Measurements from ENCODE around the gene CD82. TPM values are rescaled to one million over a fixed set of nuclear protein-coding genes. Genes with fewer than 3 reads are reported as not detected.
A peak's percentile ranks its signal among the peaks of the same experiment; 100 is the strongest.

Gene CD82
- total RNA-seq, 1 experiment from 2014 or later: 4.5 TPM

DNA sequence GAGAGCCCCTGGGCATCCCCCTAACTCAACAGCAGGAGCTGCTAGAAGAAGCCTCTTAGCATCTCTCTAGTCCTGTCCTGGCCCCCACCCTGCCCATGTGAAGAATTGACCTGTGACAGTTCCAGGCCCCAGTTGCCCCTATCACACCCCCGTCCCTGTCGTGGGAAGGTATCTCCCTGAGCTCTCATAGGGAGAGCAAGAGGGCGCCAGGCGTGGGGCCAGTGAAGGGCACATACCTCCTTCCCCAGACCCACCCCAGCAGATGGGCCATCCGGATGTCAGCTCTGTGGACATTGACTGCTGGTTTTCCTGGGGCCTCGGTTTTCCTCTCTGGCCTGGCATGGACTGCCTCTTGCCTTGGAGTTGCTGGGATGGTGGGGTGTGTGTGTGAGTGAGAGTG, 29.5 kb downstream of the CD82 start:
- no peak overlapping the region for H3K9ac ChIP-seq (ENCODE audit: extremely low read depth, insufficient read length, low read length)
- no peak overlapping the region for H3K14ac ChIP-seq (ENCODE audit: insufficient read depth, low read length)
- no peak overlapping the region for H3K56ac ChIP-seq (ENCODE audit: insufficient read length, low read depth, low read length)
- H2BK15ac ChIP-seq (ENCODE audit: low read depth, low read length): no peak overlapping the region
- H3K79me2 ChIP-seq (ENCODE audit: insufficient read depth, low read length): no peaks in the 10 kb centered on the region
- peak overlapping the region in 2 of 3 experiments; percentile 15 to 59; a peak in 2 of 7 replicates for H3K27ac Mint-ChIP-seq
- no peak overlapping the region for H3T11ph ChIP-seq (ENCODE audit: low read length)
- H2BK5ac ChIP-seq (ENCODE audit: insufficient read length, low read length): no peak overlapping the region
- no CpG with 5 or more reads among the region's 6 CpGs for WGBS (ENCODE audit: extremely low coverage, insufficient read length, low lambda C conversion rate)
- H3K27me3 Mint-ChIP-seq (ENCODE audit: low read depth): no peaks in the 10 kb centered on the region; the same call in 1 of the 2 replicates
- H3K79me1 ChIP-seq (ENCODE audit: insufficient read depth, low read depth, low read length, poor library complexity, severe bottlenecking): no peaks in the 10 kb centered on the region
- no peaks in the 10 kb centered on the region for H3K9me3 ChIP-seq (ENCODE audit: control insufficient read depth, low read depth, low read length)
- no peak overlapping the region for H2AK5ac ChIP-seq (ENCODE audit: insufficient read length, low read length)
- H3K27me3 ChIP-seq (ENCODE audit: insufficient read depth, low read length): no peaks in the 10 kb centered on the region
- H3K4me2 ChIP-seq (ENCODE audit: insufficient read depth, insufficient read length, low read length): no peak overlapping the region
- DNase-seq: no peak
- no peaks in the 10 kb centered on the region for H4K20me1 ChIP-seq (ENCODE audit: control insufficient read depth, insufficient read depth, insufficient read length)
- H3K4me1 ChIP-seq (ENCODE audit: insufficient read depth, low read length): no peaks in the 10 kb centered on the region
- no peak overlapping the region for H3K4me3 Mint-ChIP-seq
- H2BK120ac ChIP-seq (ENCODE audit: low read depth, low read length, poor library complexity, severe bottlenecking): no peak overlapping the region
- no peak overlapping the region for H2BK20ac ChIP-seq (ENCODE audit: low read depth, low read length, poor library complexity, severe bottlenecking)
- H3K4me1 Mint-ChIP-seq: peaks cover 15 to 27% of the 10 kb centered on the region in 2 experiments
- no peaks in the 10 kb centered on the region for H3K36me3 Mint-ChIP-seq (ENCODE audit: insufficient read depth in 1 of 3, low read depth in 3 of 3)
- H4K5ac ChIP-seq (ENCODE audit: insufficient read length, low read depth, low read length): no peak overlapping the region
- no peak overlapping the region for H3K18ac ChIP-seq (ENCODE audit: insufficient read length, low read depth, low read length)
- H3K23ac ChIP-seq (ENCODE audit: insufficient read length, low read depth, low read length): no peak overlapping the region
- H3K23me2 ChIP-seq (ENCODE audit: insufficient read length, low read depth, low read length, poor library complexity, severe bottlenecking): no peaks in the 10 kb centered on the region
- no peak overlapping the region for H2BK12ac ChIP-seq (ENCODE audit: insufficient read length, low read depth, low read length)
- H3K27ac ChIP-seq (ENCODE audit: insufficient read length, low read depth, low read length): no peak overlapping the region
- no peak overlapping the region for H4K8ac ChIP-seq (replicated peaks; ENCODE audit: insufficient read length, low read depth, low read length)
- H4K91ac ChIP-seq (ENCODE audit: insufficient read length, low read depth, low read length): no peak overlapping the region
- H3K4ac ChIP-seq (ENCODE audit: low read depth, low read length): no peak overlapping the region
- H2AFZ ChIP-seq (ENCODE audit: low read length): no peak overlapping the region
- H3K9me3 Mint-ChIP-seq: no peaks in the 10 kb centered on the region
- TF ChIP-seq, protein P1, sequence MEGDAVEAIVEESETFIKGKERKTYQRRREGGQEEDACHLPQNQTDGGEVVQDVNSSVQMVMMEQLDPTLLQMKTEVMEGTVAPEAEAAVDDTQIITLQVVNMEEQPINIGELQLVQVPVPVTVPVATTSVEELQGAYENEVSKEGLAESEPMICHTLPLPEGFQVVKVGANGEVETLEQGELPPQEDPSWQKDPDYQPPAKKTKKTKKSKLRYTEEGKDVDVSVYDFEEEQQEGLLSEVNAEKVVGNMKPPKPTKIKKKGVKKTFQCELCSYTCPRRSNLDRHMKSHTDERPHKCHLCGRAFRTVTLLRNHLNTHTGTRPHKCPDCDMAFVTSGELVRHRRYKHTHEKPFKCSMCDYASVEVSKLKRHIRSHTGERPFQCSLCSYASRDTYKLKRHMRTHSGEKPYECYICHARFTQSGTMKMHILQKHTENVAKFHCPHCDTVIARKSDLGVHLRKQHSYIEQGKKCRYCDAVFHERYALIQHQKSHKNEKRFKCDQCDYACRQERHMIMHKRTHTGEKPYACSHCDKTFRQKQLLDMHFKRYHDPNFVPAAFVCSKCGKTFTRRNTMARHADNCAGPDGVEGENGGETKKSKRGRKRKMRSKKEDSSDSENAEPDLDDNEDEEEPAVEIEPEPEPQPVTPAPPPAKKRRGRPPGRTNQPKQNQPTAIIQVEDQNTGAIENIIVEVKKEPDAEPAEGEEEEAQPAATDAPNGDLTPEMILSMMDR (conservative IDR thresholded peaks at IDR 0.05): no peak
